MCF 10A (cell line): Measurements from ENCODE around the gene ZNF512. TPM values are rescaled to one million over a fixed set of nuclear protein-coding genes. Genes with fewer than 3 reads are reported as not detected.

Source experiments
- BruUV-seq: library from RNA; stranded (reverse); fragments of 400-500 nt; replicated peaks from 2 replicates; lab custom pipeline; 2021; lab: Mats Ljungman, UMichigan
- CTCF ChIA-PET: fragments of 300-600 bp; sonication (Branson Sonifier 250); formaldehyde crosslinking; extraction: SDS; loops from one replicate; lab custom pipeline; 2021; ENCODE audit warnings: antibody characterized with exemption, inconsistent platforms; lab: Yijun Ruan, JAX
- POLR2A ChIA-PET: fragments of 300-600, 350-650 bp; sonication (Branson Sonifier 250); formaldehyde crosslinking; extraction: SDS; loops from one replicate; lab custom pipeline; 2020; ENCODE audit warnings: antibody characterized with exemption, inconsistent platforms; lab: Yijun Ruan, JAX
- DNase-seq: peaks from one replicate; pipeline ENCODE4 v3.0.0-alpha.2; 2018; ENCODE audit not compliant: unreplicated experiment
- H3K27ac Mint-ChIP-seq: one replicate; pipeline ENCODE4 v1.8.0; 2022; ENCODE audit warnings: mild to moderate bottlenecking, low read depth, mixed read lengths; ENCODE audit not compliant: unreplicated experiment
- H3K27me3 Mint-ChIP-seq: one replicate; pipeline ENCODE4 v1.8.0; 2022; ENCODE audit warnings: mixed read lengths; ENCODE audit not compliant: insufficient read depth, unreplicated experiment
- H3K36me3 Mint-ChIP-seq: one replicate; pipeline ENCODE4 v1.8.0; 2022; ENCODE audit warnings: mild to moderate bottlenecking, moderate library complexity, mixed read lengths; ENCODE audit not compliant: insufficient read depth, unreplicated experiment
- H3K4me1 Mint-ChIP-seq: one replicate; pipeline ENCODE4 v1.8.0; 2022; ENCODE audit warnings: mixed read lengths; ENCODE audit not compliant: insufficient read depth, unreplicated experiment
- H3K4me3 Mint-ChIP-seq: one replicate; pipeline ENCODE4 v1.8.0; 2022; ENCODE audit warnings: mild to moderate bottlenecking, moderate library complexity, mixed read lengths; ENCODE audit not compliant: unreplicated experiment
- H3K9me3 Mint-ChIP-seq: one replicate; pipeline ENCODE4 v1.8.0; 2022; ENCODE audit warnings: mixed read lengths; ENCODE audit not compliant: unreplicated experiment
- intact Hi-C: fragments of 100-400 bp; cut with micrococcal nuclease; formaldehyde crosslinking; loops from 2 replicates; pipeline ENCODE4 v1.14.1; 2022
- total RNA-seq: library from RNA; stranded (reverse); gene quantifications from 2 replicates; pipeline ENCODE4 v1.2.3, GENCODE V29; 2022
- TF ChIP-seq, protein P1 (sequence below): fragments of 200-600 bp; IDR thresholded peaks from one replicate; pipeline ENCODE4 v1.8.0; 2022; ENCODE audit warnings: antibody characterized with exemption, mild to moderate bottlenecking; ENCODE audit not compliant: unreplicated experiment

ZNF512 gene
- total RNA-seq, 1 experiment from 2014 or later = 19.9 TPM

DNA sequence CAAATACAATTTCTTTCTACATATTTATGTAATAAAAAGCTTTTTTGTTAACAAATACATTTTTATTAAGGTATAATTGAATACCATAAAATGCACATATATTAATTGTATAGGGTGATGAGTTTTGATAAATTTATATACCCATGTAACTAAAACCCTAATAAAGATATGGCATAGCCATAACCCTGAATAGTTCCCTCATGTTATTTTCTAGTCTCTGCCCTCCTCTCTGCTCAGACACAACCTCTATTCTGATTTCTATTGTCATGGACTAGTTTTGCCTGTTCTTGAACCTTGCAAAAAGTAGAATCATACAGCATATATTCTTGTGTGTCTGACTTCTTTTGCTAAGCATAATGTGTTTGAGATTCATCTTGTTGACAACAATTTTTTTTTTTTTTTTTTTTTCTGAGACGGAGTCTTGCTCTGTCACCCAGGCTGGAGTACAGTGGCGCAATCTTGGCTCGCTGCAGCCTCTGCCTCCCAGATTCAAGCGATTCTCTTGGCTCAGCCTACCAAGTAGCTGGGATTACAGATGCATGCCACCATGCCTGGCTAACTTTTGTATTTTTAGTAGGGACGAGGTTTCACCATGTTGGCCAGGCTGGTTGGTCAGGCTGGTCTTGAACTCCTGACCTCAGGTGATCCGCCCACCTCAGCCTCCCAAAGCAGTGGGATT lies 38.6 kb upstream of the ZNF512 start:
- Mint-ChIP-seq H3K36me3 (no peaks in the 10 kb centered on the region), H3K9me3 (peaks cover 8% of the 10 kb centered on the region), H3K27ac (no peak overlapping the region), H3K4me3 (no peak overlapping the region), H3K27me3 (no peaks in the 10 kb centered on the region), H3K4me1 (no peaks in the 10 kb centered on the region)
- DNase-seq = no peak
- ChIA-PET CTCF (no interaction called here), POLR2A (no interaction called here)
- BruUV-seq = no TSS peak
- TF ChIP-seq, protein P1, sequence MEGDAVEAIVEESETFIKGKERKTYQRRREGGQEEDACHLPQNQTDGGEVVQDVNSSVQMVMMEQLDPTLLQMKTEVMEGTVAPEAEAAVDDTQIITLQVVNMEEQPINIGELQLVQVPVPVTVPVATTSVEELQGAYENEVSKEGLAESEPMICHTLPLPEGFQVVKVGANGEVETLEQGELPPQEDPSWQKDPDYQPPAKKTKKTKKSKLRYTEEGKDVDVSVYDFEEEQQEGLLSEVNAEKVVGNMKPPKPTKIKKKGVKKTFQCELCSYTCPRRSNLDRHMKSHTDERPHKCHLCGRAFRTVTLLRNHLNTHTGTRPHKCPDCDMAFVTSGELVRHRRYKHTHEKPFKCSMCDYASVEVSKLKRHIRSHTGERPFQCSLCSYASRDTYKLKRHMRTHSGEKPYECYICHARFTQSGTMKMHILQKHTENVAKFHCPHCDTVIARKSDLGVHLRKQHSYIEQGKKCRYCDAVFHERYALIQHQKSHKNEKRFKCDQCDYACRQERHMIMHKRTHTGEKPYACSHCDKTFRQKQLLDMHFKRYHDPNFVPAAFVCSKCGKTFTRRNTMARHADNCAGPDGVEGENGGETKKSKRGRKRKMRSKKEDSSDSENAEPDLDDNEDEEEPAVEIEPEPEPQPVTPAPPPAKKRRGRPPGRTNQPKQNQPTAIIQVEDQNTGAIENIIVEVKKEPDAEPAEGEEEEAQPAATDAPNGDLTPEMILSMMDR = no peak
- intact Hi-C loops = no loop called here

DNA sequence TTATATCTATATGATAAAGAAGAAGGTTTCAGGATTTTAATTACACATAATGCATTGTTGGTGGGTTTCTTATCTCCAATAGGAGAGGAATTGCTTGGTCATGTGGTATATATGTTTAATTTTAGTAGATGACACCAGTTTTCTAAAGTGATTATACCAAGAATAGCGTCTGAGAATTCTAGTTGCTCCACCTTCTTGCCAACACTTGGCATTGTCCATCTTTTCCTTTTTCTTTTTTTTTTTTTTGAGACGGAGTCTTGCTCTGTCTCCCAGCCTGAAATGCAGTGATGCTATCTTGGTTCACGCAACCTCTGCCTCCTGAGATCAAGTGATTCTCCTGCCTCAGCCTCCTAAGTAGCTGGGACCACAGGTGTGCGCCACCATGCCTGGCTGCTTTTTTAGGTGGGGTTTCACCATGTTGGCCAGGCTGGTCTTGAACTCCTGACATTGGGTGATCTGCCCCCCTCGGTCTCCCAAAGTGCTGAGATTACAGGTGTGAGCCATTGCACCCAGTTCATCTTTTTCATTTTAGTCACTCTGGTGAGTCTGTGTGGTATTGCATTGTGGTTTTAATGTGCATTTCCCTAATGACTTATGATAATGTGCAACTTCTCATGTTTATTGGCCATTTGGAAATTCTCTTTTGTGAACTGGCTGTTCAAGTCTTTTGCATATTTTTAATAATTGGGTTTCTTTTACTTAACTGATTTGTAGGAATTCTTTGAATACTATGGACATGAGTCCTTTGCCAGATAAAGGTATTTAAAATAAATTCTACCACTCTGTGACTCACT lies 37.3 kb upstream of the ZNF512 start:
- Mint-ChIP-seq H3K9me3 (peaks cover 8% of the 10 kb centered on the region), H3K27ac (no peak overlapping the region), H3K36me3 (no peaks in the 10 kb centered on the region), H3K4me1 (no peaks in the 10 kb centered on the region), H3K4me3 (no peak overlapping the region), H3K27me3 (no peaks in the 10 kb centered on the region)
- BruUV-seq = no TSS peak
- intact Hi-C loops = no loop called here
- TF ChIP-seq, protein P1 = no peak
- no peak for DNase-seq
- CTCF ChIA-PET = no interaction called here
- POLR2A ChIA-PET = no interaction called here

DNA sequence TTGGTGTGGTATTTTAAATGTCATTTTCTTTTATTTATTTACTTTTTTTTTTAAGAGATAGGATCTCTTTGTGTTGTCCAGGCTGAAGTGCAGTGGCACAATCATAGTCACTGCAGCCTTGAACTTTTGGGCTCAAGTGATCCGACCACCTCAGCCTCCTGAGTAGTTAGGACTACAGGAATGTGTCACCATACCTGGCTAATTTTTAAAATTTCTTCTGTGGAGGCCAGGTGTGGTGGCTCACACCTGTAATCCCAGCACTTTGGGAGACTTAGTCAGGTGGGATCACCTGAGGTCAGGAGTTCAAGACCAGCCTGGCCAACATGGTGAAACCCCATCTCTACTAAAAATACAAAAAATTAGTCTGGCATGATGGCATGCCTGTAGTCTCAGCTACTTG lies 33.5 kb upstream of the ZNF512 start:
- ChIA-PET CTCF (no interaction called here), POLR2A (no interaction called here)
- DNase-seq = no peak
- BruUV-seq = no TSS peak
- Mint-ChIP-seq H3K9me3 (peaks cover 8% of the 10 kb centered on the region), H3K27ac (no peak overlapping the region), H3K27me3 (no peaks in the 10 kb centered on the region), H3K36me3 (no peaks in the 10 kb centered on the region), H3K4me1 (no peaks in the 10 kb centered on the region), H3K4me3 (no peak overlapping the region)
- intact Hi-C loops = no loop called here
- TF ChIP-seq, protein P1 = no peak

DNA sequence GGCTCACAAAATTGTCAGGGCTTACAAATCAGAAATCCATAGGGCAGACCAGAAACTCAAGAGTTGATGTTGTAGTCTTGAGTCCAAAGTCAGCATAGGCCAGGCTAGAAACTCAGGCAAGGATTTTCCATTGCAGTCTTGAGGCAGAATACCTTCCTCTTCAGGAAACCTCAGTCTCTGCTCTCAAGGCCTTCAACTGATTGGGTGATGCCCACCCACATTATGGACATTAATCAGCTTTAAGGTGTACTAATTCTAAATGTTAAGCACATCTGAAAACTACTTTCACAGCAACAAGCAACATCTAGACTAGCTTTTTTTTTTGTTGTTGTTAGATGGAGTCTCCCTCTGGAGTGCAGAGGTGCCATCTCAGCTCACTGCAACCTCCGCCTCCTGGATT lies 31.3 kb upstream of the ZNF512 start:
- no peaks in the 10 kb centered on the region for H3K27me3 Mint-ChIP-seq
- CTCF ChIA-PET = no interaction called here
- TF ChIP-seq, protein P1 = no peak
- no TSS peak for BruUV-seq
- H3K4me1 Mint-ChIP-seq = no peaks in the 10 kb centered on the region
- H3K27ac Mint-ChIP-seq = no peak overlapping the region
- POLR2A ChIA-PET = interaction anchor here (0.6 to 0.7 kb wide), 3 partner anchors 14 to 57 kb away, joined by 3 to 4 read pairs (median 3); no protein-coding TSS in a partner anchor
- intact Hi-C loops = no loop called here
- no peak overlapping the region for H3K4me3 Mint-ChIP-seq
- H3K9me3 Mint-ChIP-seq = peaks cover 6% of the 10 kb centered on the region
- no peak for DNase-seq
- H3K36me3 Mint-ChIP-seq = no peaks in the 10 kb centered on the region
